Activated CD4-positive, CD25-positive, alpha-beta regulatory T cell (primary cell): ENCODE data around the gene TBL1Y.
"Not testable (repeated sequence)": the region's sequence is repeated elsewhere in the genome, so short reads cannot be mapped to it uniquely, and the experiment has no call there.

Experiments used
- DNase-seq, 4 experiments: peaks; one replicate each; lab custom pipeline; 2025; lab: John Stamatoyannopoulos, UW

Gene TBL1Y

GRCh38 chrY:6910372-6911252, at the start of gene TBL1Y:
TSS of gene TBL1Y (plus strand) at chrY:6910697. CDS start at chrY:7025085, 114,388 bp downstream.
- DNase-seq, result no peak

- no peak for DNase-seq
Measured at GRCh38 chrY:6894496-6894895, 16.0 kb upstream of the TBL1Y start.

- DNase-seq, result no peak
Measured at GRCh38 chrY:6895236-6895635, 15.3 kb upstream of the TBL1Y start.

GRCh38 chrY:6902116-6902515, 8.4 kb upstream of the TBL1Y start:
- DNase-seq, result not testable (repeated sequence)

DNA sequence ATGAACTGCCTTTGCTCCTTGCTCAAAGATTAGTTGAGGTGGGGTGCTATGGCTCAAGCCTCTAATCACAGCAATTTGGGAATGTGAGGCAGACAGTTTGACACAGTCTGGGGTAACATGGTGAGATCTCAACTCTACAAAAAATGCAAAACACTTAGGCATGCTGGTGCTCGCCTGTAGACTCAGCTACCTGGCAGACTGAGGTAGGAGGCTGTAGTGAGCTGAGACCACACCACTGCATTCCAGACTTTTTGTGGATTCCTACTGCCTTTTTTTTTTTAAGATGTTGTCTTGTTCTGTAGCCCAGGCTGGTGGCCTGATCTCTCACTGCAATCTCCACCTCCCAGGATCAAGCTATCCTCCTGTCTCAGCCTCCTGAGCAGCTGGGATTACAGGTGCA, 2.9 kb upstream of the TBL1Y start:
- no peak for DNase-seq

- not testable (repeated sequence) for DNase-seq
Measured at GRCh38 chrY:6908021-6908420, 2.5 kb upstream of the TBL1Y start.

- no peak for DNase-seq
Measured at GRCh38 chrY:6909118-6909521, 1.4 kb upstream of the TBL1Y start.

DNA sequence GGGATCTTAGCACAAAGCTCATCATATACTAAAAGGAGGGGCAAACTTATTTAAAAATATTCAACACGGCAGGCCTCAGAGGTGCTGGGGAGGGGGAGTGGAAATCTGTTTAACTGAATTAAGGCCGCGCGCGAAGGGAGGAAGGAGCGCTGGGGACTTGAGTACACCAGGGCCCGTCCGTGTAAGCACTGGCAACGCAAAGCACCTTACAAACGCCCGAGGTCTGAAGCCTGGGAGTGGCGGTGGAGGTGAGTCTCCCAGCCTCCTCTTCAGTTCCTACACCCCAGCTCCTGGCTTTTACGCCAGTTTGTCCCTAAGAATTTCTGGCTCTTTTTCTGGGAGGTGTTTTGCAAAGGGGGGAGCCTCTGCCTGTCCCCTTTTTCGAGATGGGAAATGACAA, 641 bp upstream of the TBL1Y start:
- DNase-seq, result no peak

DNA sequence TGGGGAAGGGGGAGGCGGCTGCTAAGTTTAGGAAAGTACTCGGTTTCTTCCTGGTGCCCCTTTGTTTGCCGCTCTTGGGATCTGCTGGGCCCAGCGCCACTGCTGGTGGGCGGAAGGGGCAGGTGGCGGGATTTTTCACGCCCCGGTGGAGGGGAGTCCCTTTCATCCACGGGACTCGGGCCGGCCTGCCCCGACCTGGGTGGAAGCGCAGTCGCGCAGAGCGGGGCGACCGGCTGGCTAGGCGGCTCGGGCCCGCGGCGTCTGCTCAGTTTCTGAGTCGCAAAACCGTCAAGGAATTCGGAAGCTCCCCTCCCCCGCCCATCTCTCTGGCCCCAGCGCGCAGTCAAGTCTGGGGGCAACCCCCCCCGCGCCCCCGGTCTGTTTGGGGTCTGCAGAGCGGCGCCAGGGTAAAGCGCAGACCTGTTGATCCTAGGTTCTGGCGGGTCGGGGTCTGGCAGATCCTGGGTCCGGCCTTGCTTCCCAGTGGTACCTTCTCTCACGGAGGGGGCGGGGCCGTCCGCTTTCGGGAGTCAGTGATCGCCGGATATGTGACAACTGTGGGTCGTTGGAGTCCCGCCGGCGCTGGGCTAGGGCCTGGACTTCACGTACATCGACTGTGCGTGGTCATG, 870 bp downstream of the TBL1Y start, which contains the start of gene AMELY:
TSS of gene AMELY (minus strand) at position 500 of the 629 bp plus-strand sequence. CDS start 39,144 bp downstream, outside the sequence.
- DNase-seq, result no peak

- DNase-seq, result no peak
Measured at GRCh38 chrY:6913362-6913761, 2.9 kb downstream of the TBL1Y start.

DNA sequence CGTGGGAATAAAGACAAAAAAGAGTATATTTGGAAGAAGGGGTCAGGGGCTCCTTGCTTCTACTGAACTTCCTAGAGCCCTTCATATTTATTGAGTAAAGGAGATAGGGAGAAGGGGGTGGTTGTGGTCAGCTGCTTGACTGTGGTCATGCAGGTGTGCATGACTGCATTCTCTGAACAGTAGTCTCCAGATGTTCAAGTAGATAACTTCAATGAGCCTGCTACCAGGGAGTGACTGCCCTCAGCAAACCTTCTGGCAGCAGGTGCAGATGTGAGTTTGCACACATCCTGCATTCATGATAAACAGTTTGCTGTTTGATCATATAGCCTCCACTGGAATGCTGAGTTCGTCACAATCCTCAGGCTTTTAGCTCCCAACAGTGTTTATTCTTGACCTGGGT, 10.6 kb downstream of the TBL1Y start:
- no peak for DNase-seq

- DNase-seq, result no peak
Measured at GRCh38 chrY:6928265-6928664, 17.8 kb downstream of the TBL1Y start.

DNA sequence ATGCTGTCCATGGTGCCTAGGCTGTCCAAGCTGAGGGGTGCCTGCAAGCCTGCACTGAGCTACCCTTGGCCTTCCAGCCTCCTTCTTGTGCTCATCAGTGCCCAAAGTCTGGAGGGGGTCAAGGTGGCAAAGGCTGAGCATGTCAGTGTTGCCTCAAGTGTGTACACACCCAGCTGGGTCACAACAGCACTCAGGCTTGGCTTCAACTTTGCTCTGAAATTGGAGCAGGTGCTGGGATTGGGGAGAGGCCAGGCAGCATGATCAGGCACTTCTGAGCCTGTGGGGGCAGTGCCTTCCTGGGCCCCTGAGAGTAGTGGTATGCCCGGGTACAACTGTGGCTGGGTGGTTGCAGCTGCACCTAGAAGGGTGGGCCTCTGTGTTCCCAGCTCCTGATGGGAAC, 18.7 kb downstream of the TBL1Y start:
- no peak for DNase-seq

GRCh38 chrY:6931779-6932396, 21.4 kb downstream of the TBL1Y start:
- DNase-seq, result no peak

DNA sequence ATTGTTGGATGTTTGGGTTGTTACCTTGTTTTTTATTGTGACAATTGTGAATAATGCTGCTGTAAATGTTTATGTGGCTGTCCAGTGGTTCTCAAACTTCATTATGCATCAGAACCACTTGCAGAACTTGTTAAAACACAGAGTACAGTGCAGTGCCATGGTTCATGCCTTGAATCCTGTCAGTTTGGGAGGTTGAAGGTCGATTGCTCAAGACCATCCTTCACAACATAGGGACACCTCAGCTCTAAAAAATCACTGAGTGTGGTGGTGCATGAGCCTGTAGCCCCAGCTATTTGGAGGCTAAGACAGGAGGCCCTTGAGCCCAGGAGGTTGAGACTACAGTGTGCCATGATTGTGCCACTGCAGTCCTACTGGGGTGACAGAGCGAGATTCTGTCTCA, 25.0 kb downstream of the TBL1Y start:
- no peak for DNase-seq

- no peak for DNase-seq
Measured at GRCh38 chrY:6947695-6948094, 37.2 kb downstream of the TBL1Y start.

DNA sequence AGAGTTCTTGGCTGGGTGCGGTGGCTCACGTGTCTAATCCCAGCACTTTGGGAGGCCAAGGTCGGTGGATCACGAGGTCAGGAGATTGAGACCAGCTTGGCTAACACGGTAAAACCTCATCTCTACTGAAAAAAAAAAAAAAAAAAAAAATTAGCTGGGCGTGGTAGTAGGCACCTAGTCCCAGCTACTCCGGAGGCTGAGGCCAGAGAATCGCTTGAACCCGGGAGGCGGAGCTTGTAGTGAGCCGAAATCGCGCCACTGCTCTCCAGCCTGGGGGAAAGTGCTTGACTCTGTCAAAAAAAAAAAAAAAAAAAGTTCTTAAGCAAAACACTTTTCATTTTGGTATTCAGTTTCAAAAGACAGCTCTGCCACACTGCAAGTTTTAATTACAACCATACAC, 37.9 kb downstream of the TBL1Y start:
- no peak for DNase-seq

GRCh38 chrY:6949947-6950346, 39.5 kb downstream of the TBL1Y start:
- no peak for DNase-seq

GRCh38 chrY:6964732-6965131, 54.2 kb downstream of the TBL1Y start:
- peak in 3 of 4 experiments; percentile 0 for DNase-seq

GRCh38 chrY:6966521-6966920, 56.0 kb downstream of the TBL1Y start:
- DNase-seq, result no peak

- no peak for DNase-seq
Measured at GRCh38 chrY:6967736-6968135, 57.2 kb downstream of the TBL1Y start.

DNA sequence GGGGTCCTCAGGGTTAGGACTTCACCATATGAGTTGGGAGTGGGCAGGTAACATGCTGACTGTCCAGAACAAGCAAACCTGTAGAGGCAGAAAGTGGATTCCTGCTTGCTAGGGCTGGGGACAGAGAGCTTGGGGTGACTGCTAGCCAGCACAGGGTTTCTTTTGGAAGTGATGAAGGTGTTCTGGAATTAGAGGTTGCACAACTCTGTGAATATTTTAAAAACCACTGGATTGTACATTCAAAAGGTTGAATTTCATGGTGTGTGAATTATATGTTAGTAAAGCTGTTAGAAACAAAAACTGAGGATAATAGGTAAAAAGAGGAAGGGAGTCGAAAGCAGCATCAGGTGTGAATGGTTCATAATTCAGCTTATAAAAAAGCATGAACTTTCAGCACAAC, 57.7 kb downstream of the TBL1Y start:
- DNase-seq, result no peak
